Right lobe of liver (tissue), 4 donors: ENCODE measurements around the gene USF3.

Experiments used
- CTCF ChIP-seq, 4 donors: fragments of 200-600 bp in 3 of 4; fragments of 450-650 bp in 1 of 4; IDR thresholded peaks; one replicate each; pipeline versions ENCODE4 v1.5.1 to v1.8.0; 2016 to 2022; ENCODE audit warnings: antibody characterized with exemption in 4 of 4, mild to moderate bottlenecking in 2 of 4
- POLR2A ChIP-seq: fragments of 450-650 bp; IDR thresholded peaks from one replicate; pipeline ENCODE4 v1.6.1; 2017; ENCODE audit warnings: antibody characterized with exemption, mild to moderate bottlenecking
- donor health status: DM: no; HTN: no; CAD: no.
- donor health status: DM: no; HTN: no; CAD: no.
- donor health status: DM: no; HTN: yes; CAD: no.

- TF ChIP-seq POLR2A = no peak
- TF ChIP-seq CTCF (IDR thresholded peaks at IDR 0.05) = no peak
These were observed 80.5 kb downstream of the USF3 start for GRCh38 chr3:113615976-113616375.
